PC-9 (cell line): ENCODE data around the gene R3HDML. TPM values are rescaled to one million over a fixed set of nuclear protein-coding genes. Genes with fewer than 3 reads are reported as not detected.
"Not testable (repeated sequence)": the region's sequence is repeated elsewhere in the genome, so short reads cannot be mapped to it uniquely, and the experiment has no call there.

Experiments used
- BruUV-seq: library from RNA; stranded (reverse); fragments of 400-500 nt; replicated peaks from 2 replicates; lab custom pipeline; 2021; lab: Mats Ljungman, UMichigan
- CTCF ChIA-PET: fragments of 300-600 bp; sonication (Branson Sonifier 250); formaldehyde crosslinking; loops from one replicate; lab custom pipeline; 2022; ENCODE audit warnings: antibody characterized with exemption; lab: Charles Lee
- POLR2A ChIA-PET: fragments of 300-600 bp; sonication (Branson Sonifier 250); formaldehyde crosslinking; loops from one replicate; lab custom pipeline; 2022; ENCODE audit warnings: antibody characterized with exemption; ENCODE audit not compliant: unreplicated experiment; lab: Charles Lee
- DNase-seq, 2 experiments: peaks; one replicate each; pipeline versions ENCODE4 v3.0.0 to v3.0.0-alpha.2; 2015 to 2022; ENCODE audit warnings: mixed read lengths in 1 of 2
- H2AFZ ChIP-seq: fragments of 200-600 bp; sonication (generic); 2 replicates; pipeline ENCODE4 v1.8.1; 2017; ENCODE audit warnings: antibody characterized with exemption
- H3F3A ChIP-seq: fragments of 200-600 bp; sonication (generic); 2 replicates; pipeline ENCODE4 v1.8.1; 2017; ENCODE audit warnings: antibody characterized with exemption, mild to moderate bottlenecking, low read depth; ENCODE audit not compliant: insufficient read depth
- H3K27ac ChIP-seq: fragments of 200-600 bp; sonication (generic); 2 replicates; pipeline ENCODE4 v1.6.1; 2016; ENCODE audit warnings: mixed run types
- H3K27me3 ChIP-seq: fragments of 200-600 bp; sonication (generic); 2 replicates; pipeline ENCODE4 v1.6.1; 2016; ENCODE audit warnings: low read depth, mixed run types; ENCODE audit not compliant: insufficient read depth
- H3K36me3 ChIP-seq: fragments of 200-600 bp; sonication (generic); 2 replicates; pipeline ENCODE4 v1.6.1; 2016; ENCODE audit warnings: low read depth, mixed run types
- H3K4me1 ChIP-seq: fragments of 200-600 bp; sonication (generic); replicated peaks from 2 replicates; pipeline ENCODE4 v1.6.1; 2016; ENCODE audit warnings: mixed run types; ENCODE audit not compliant: insufficient read depth
- H3K4me2 ChIP-seq: fragments of 200-600 bp; sonication (generic); 2 replicates; pipeline ENCODE4 v1.6.1; 2017; ENCODE audit warnings: mixed run types
- H3K4me3 ChIP-seq: fragments of 200-600 bp; sonication (generic); 2 replicates; pipeline ENCODE4 v1.6.1; 2016; ENCODE audit warnings: mixed run types
- H3K79me2 ChIP-seq: fragments of 200-600 bp; sonication (generic); 2 replicates; pipeline ENCODE4 v1.6.1; 2017; ENCODE audit warnings: low read depth, mixed run types
- H3K9me2 ChIP-seq: fragments of 200-600 bp; sonication (generic); 2 replicates; pipeline ENCODE4 v1.8.1; 2017; ENCODE audit warnings: mild to moderate bottlenecking; ENCODE audit not compliant: insufficient read depth
- H3K9me3 ChIP-seq: fragments of 200-600 bp; sonication (generic); 2 replicates; pipeline ENCODE4 v1.8.1; 2016; ENCODE audit warnings: low read depth; ENCODE audit not compliant: insufficient read depth
- H4K20me1 ChIP-seq: fragments of 200-600 bp; sonication (generic); 2 replicates; pipeline ENCODE4 v1.8.1; 2017; ENCODE audit not compliant: insufficient read depth
- EZH2 ChIP-seq: fragments of 200-600 bp; sonication (generic); IDR thresholded peaks from 2 replicates; pipeline ENCODE4 v1.8.0; 2017; ENCODE audit warnings: antibody characterized with exemption, low read depth
- intact Hi-C: fragments of 100-400 bp; cut with micrococcal nuclease; formaldehyde crosslinking; loops from one replicate; pipeline ENCODE4 v1.10.0; 2022; ENCODE audit not compliant: unreplicated experiment
- total RNA-seq: library from RNA; stranded (reverse); gene quantifications from 2 replicates; pipeline ENCODE4 v1.2.3, GENCODE V29; 2021
- TF ChIP-seq, protein P1 (sequence below): fragments of 200-600 bp; sonication (generic); conservative IDR thresholded peaks from 2 replicates; pipeline ENCODE4 v1.6.1; 2017; ENCODE audit warnings: mixed run types, antibody characterized with exemption, mild to moderate bottlenecking, moderate library complexity

The R3HDML gene
- total RNA-seq, 1 experiment from 2014 or later, result not detected

- CTCF ChIA-PET, result no interaction called here
- H3K79me2 ChIP-seq, result no peaks in the 10 kb centered on the region
- no peak overlapping the region for H3K4me2 ChIP-seq
- POLR2A ChIA-PET, result interaction anchor here (0.6 kb wide), 1 partner anchor 596 kb away, joined by 6 read pairs; no protein-coding TSS in a partner anchor
- no peak overlapping the region for H2AFZ ChIP-seq
- H3F3A ChIP-seq, result no peaks in the 10 kb centered on the region; the same call in 1 of the 2 replicates
- BruUV-seq, result no TSS peak
- H4K20me1 ChIP-seq, result no peaks in the 10 kb centered on the region
- peaks cover 9% of the 10 kb centered on the region; the same call in 1 of the 2 replicates for H3K27me3 ChIP-seq
- TF ChIP-seq EZH2, result no peak
- TF ChIP-seq, protein P1, sequence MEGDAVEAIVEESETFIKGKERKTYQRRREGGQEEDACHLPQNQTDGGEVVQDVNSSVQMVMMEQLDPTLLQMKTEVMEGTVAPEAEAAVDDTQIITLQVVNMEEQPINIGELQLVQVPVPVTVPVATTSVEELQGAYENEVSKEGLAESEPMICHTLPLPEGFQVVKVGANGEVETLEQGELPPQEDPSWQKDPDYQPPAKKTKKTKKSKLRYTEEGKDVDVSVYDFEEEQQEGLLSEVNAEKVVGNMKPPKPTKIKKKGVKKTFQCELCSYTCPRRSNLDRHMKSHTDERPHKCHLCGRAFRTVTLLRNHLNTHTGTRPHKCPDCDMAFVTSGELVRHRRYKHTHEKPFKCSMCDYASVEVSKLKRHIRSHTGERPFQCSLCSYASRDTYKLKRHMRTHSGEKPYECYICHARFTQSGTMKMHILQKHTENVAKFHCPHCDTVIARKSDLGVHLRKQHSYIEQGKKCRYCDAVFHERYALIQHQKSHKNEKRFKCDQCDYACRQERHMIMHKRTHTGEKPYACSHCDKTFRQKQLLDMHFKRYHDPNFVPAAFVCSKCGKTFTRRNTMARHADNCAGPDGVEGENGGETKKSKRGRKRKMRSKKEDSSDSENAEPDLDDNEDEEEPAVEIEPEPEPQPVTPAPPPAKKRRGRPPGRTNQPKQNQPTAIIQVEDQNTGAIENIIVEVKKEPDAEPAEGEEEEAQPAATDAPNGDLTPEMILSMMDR, result no peak
- intact Hi-C loops, result no loop called here
- no peaks in the 10 kb centered on the region for H3K9me2 ChIP-seq
- no peaks in the 10 kb centered on the region for H3K4me1 ChIP-seq
- H3K27ac ChIP-seq, result no peak overlapping the region
- H3K4me3 ChIP-seq, result no peak overlapping the region
- H3K36me3 ChIP-seq, result no peaks in the 10 kb centered on the region
- no peak for DNase-seq
- no peaks in the 10 kb centered on the region for H3K9me3 ChIP-seq
Observed at GRCh38 chr20:44343162-44343675, 6.4 kb downstream of the R3HDML start.

GRCh38 chr20:44344723-44345122, 7.9 kb downstream of the R3HDML start:
- Histone ChIP-seq H3K79me2 (no peaks in the 10 kb centered on the region), H3K9me2 (no peaks in the 10 kb centered on the region), H3K4me1 (no peaks in the 10 kb centered on the region), H3K27me3 (peaks cover 5% of the 10 kb centered on the region; the same call in 1 of the 2 replicates), H3K9me3 (no peaks in the 10 kb centered on the region), H3K4me3 (no peak overlapping the region), H3K27ac (no peak overlapping the region), H3K36me3 (no peaks in the 10 kb centered on the region), H2AFZ (no peak overlapping the region), H3F3A (no peaks in the 10 kb centered on the region; the same call in 1 of the 2 replicates), H3K4me2 (no peak overlapping the region), H4K20me1 (no peaks in the 10 kb centered on the region)
- intact Hi-C loops, result no loop called here
- BruUV-seq, result no TSS peak
- TF ChIP-seq, protein P1, result no peak
- TF ChIP-seq EZH2, result no peak
- CTCF ChIA-PET, result no interaction called here
- DNase-seq, result no peak
- POLR2A ChIA-PET, result no interaction called here

DNA sequence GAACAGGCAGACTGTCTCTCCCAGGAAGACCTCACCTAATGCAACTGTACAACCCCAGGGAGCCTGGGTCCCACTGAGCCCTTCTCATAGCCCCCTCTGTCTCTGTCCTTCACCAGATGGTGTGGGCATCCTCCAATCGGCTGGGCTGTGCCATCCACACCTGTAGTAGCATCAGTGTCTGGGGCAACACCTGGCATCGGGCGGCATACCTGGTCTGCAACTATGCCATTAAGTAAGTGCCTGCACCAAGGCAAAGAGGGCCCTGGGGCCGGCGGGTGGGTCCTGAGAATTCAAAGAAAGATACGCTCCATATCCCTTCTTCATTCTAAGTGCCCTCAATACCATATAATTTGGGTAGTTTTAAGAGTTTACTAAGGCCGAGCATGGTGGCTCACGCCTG, 8.3 kb downstream of the R3HDML start:
- ChIA-PET CTCF (no interaction called here), POLR2A (no interaction called here)
- BruUV-seq, result no TSS peak
- H3K4me1 ChIP-seq, result no peaks in the 10 kb centered on the region
- intact Hi-C loops, result no loop called here
- H2AFZ ChIP-seq, result no peak overlapping the region
- H3K27ac ChIP-seq, result no peak overlapping the region
- H3K79me2 ChIP-seq, result no peaks in the 10 kb centered on the region
- H3K4me2 ChIP-seq, result no peak overlapping the region
- no peak for DNase-seq
- peaks cover 5% of the 10 kb centered on the region; the same call in 1 of the 2 replicates for H3K27me3 ChIP-seq
- no peaks in the 10 kb centered on the region for H4K20me1 ChIP-seq
- no peaks in the 10 kb centered on the region; the same call in 1 of the 2 replicates for H3F3A ChIP-seq
- H3K4me3 ChIP-seq, result no peak overlapping the region
- H3K9me3 ChIP-seq, result no peaks in the 10 kb centered on the region
- no peaks in the 10 kb centered on the region for H3K9me2 ChIP-seq
- no peak for TF ChIP-seq EZH2
- TF ChIP-seq, protein P1, result no peak
- no peaks in the 10 kb centered on the region for H3K36me3 ChIP-seq

- H3F3A ChIP-seq, H3K36me3 ChIP-seq, H3K4me3 ChIP-seq, H3K27ac ChIP-seq, H3K27me3 ChIP-seq, intact Hi-C loops, H3K4me2 ChIP-seq, H3K9me3 ChIP-seq, DNase-seq, H3K4me1 ChIP-seq, BruUV-seq, H2AFZ ChIP-seq, H3K9me2 ChIP-seq, CTCF ChIA-PET, H3K79me2 ChIP-seq, H4K20me1 ChIP-seq, POLR2A ChIA-PET: not testable (repeated sequence)
Observed at GRCh38 chr20:44345941-44346340, 9.1 kb downstream of the R3HDML start.
